ENCODE data around the gene DSC1. TPM values are rescaled to one million over a fixed set of nuclear protein-coding genes. Genes with fewer than 3 reads are reported as not detected.

DSC1 gene
- total and polyA plus RNA-seq, 2 of the 4 experiments (the other 2 are of a cell fraction), result not detected

DNA sequence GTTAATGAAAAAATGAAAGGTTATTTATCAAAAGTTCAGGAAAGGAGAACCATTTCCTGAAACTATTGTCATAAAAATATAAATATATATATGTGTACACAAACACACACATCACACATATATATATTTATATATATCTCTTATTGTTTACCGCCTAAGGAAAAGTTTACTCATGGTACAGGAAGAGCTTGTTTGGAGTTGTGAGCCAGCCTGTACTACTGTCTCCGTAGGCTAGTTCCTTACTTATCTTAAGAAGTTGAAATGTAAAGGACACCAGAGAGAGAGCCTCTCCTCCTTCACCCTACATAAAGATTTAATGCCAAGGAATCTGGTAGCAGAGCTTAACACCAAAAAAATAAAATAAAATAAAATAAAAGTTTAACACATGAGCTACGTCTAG is 19.6 kb downstream of the DSC1 start:
- no peak overlapping the region for H3K4me2 ChIP-seq (ENCODE audit: low read depth, low read length)
- no peaks in the 10 kb centered on the region for H3K79me1 ChIP-seq (ENCODE audit: low read depth in 1 of 2, low read length in 2 of 2)
- dilution Hi-C loops (cut with HindIII; ENCODE audit: low sequenced_read_pairs, unreplicated experiment), result no loop called here
- H2BK5ac ChIP-seq (ENCODE audit: low read depth, low read length, poor library complexity, severe bottlenecking), result no peak overlapping the region
- no peak overlapping the region for H2BK120ac ChIP-seq (ENCODE audit: low read depth, low read length)
- H3K36me3 ChIP-seq (ENCODE audit: control insufficient read depth, insufficient read depth, low read length), result no peaks in the 10 kb centered on the region
- no CpG with 5 or more reads among the region's 3 CpGs for WGBS, 2 experiments (ENCODE audit: extremely low coverage in 2 of 2, insufficient read length in 1 of 2)
- ATAC-seq (ENCODE audit: low read depth) (no peak), DNase-seq (no peak)
- H3K18ac ChIP-seq (ENCODE audit: low read depth, low read length), result no peak overlapping the region
- POLR2A ChIA-PET (ENCODE audit: unreplicated experiment), result no interaction called here
- no peak overlapping the region for H2AFZ ChIP-seq (replicated peaks; ENCODE audit: low read length, poor library complexity)
- H2BK15ac ChIP-seq (ENCODE audit: low read depth, low read length), result no peak overlapping the region
- H4K91ac ChIP-seq (ENCODE audit: insufficient read depth, low read depth, low read length), result no peak overlapping the region
- no peak overlapping the region for H2AK9ac ChIP-seq (replicated peaks; ENCODE audit: low read depth, low read length, poor library complexity)
- TF ChIP-seq, protein P1, sequence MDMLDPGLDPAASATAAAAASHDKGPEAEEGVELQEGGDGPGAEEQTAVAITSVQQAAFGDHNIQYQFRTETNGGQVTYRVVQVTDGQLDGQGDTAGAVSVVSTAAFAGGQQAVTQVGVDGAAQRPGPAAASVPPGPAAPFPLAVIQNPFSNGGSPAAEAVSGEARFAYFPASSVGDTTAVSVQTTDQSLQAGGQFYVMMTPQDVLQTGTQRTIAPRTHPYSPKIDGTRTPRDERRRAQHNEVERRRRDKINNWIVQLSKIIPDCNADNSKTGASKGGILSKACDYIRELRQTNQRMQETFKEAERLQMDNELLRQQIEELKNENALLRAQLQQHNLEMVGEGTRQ (IDR thresholded peaks at IDR 0.05; ENCODE audit: low read depth, low read length), result no peak
- TF ChIP-seq SMC3 (IDR thresholded peaks at IDR 0.05; ENCODE audit: low read depth, low read length), result no peak
- no peak overlapping the region for H4K8ac ChIP-seq (ENCODE audit: low read depth in 2 of 2, low read length in 2 of 2)
- in situ Hi-C loops (cut with MboI; ENCODE audit: low sequenced_read_pairs), result no loop called here
- no peak overlapping the region for H3K23ac ChIP-seq (ENCODE audit: low read depth, low read length)
- H3K27me3 ChIP-seq (ENCODE audit: control insufficient read depth, insufficient read depth, low read length), result no peaks in the 10 kb centered on the region
- H3K4me1 ChIP-seq (ENCODE audit: control insufficient read depth, insufficient read depth, low read length), result no peaks in the 10 kb centered on the region
- H3K9me3 ChIP-seq (ENCODE audit: control insufficient read depth, insufficient read depth, low read length), result no peaks in the 10 kb centered on the region
- no TSS peak for BruUV-seq (replicated peaks)
- H3K4ac ChIP-seq (ENCODE audit: low read depth, low read length), result no peak overlapping the region
- no peak overlapping the region for H2BK20ac ChIP-seq (ENCODE audit: low read depth, low read length)
- CTCF ChIA-PET, result interaction anchor here (1.1 kb wide), 1 partner anchor 9 kb away, joined by 3 read pairs; no protein-coding TSS in a partner anchor
- H4K20me1 ChIP-seq (ENCODE audit: insufficient read depth, low read length), result no peaks in the 10 kb centered on the region
- intact Hi-C loops (cut with micrococcal nuclease), result no loop called here
- no peak overlapping the region for H2AK5ac ChIP-seq (ENCODE audit: low read depth, low read length)
- H3K14ac ChIP-seq (replicated peaks; ENCODE audit: low read depth, low read length), result no peak overlapping the region
- H3K9me1 ChIP-seq (ENCODE audit: insufficient read depth, low read length), result no peaks in the 10 kb centered on the region
- no peak overlapping the region for H3K4me3 ChIP-seq (ENCODE audit: insufficient read depth, low read depth, low read length)
- H4K5ac ChIP-seq (ENCODE audit: low read depth, low read length), result no peak overlapping the region
- no peak overlapping the region for H3K9ac ChIP-seq (ENCODE audit: low read depth, low read length)
- no peak overlapping the region for H3K56ac ChIP-seq (ENCODE audit: extremely low read depth, insufficient read depth, low read length)
- H3K27ac ChIP-seq (ENCODE audit: insufficient read depth, low read length), result no peak overlapping the region
